ENCODE measurements around the gene PKP4. TPM values are rescaled to one million over a fixed set of nuclear protein-coding genes. Genes with fewer than 3 reads are reported as not detected.

PKP4 gene
- total and polyA plus RNA-seq, 2 of the 8 experiments (the other 6 are each of a cell fraction or from before 2014, with no cell fraction given): 48.2 to 88.0 TPM

- TF ChIP-seq EGR1 (IDR thresholded peaks at IDR 0.05; ENCODE audit: borderline replicate concordance, low read depth, low read length) (no peak), CHD2 (IDR thresholded peaks at IDR 0.05; ENCODE audit: low read length) (no peak), CEBPB (IDR thresholded peaks at IDR 0.05; ENCODE audit: low read depth, low read length) (no peak), KDM5A (IDR thresholded peaks at IDR 0.05; ENCODE audit: low read length) (no peak), SRF (IDR thresholded peaks at IDR 0.05; ENCODE audit: low read depth, low read length) (no peak), CBX8 (IDR thresholded peaks at IDR 0.05; ENCODE audit: borderline replicate concordance, low read depth, low read length) (no peak)
Measured at GRCh38 chr2:158658396-158658795, 201.6 kb downstream of the PKP4 start (continued).
